SK-N-SH (cell line): ENCODE data around the gene FBN2. TPM values are rescaled to one million over a fixed set of nuclear protein-coding genes. Genes with fewer than 3 reads are reported as not detected.

Experiments
- CTCF ChIA-PET: fragments of 300-600, 350-600 bp; formaldehyde crosslinking; extraction: SDS; loops from one replicate; lab custom pipeline; 2021; lab: Yijun Ruan, JAX
- POLR2A ChIA-PET: fragments of 350-600 bp; sonication (Branson Sonifier 250); formaldehyde crosslinking; extraction: SDS; loops from one replicate; lab custom pipeline; 2020; ENCODE audit warnings: antibody characterized with exemption, inconsistent platforms; lab: Yijun Ruan, JAX
- DNase-seq: peaks from one replicate; pipeline ENCODE4 v3.0.0; 2012
- H2AFZ ChIP-seq: fragments of 200-600 bp; sonication (generic); 2 replicates; pipeline ENCODE4 v1.8.1; 2016; ENCODE audit warnings: antibody characterized with exemption, mild to moderate bottlenecking, low read depth
- H3F3A ChIP-seq: fragments of 200-600 bp; sonication (generic); replicated peaks from 2 replicates; pipeline ENCODE3; 2016; ENCODE audit warnings: antibody characterized with exemption, mild to moderate bottlenecking; ENCODE audit not compliant: insufficient read depth
- H3K27ac ChIP-seq, 2 experiments: fragments of 200-500 bp in 1 of 2; fragments of 200-600 bp in 1 of 2; sonication (Bioruptor generic) in 1 of 2; sonication (generic), shearing (Covaris generic) in 1 of 2; 2 replicates each; pipeline versions ENCODE4 v1.5.1 to v1.6.1; 2014 to 2016; ENCODE audit warnings: low read depth in 2 of 2, inconsistent platforms in 1 of 2, low read length in 1 of 2, mild to moderate bottlenecking in 1 of 2, mixed read lengths in 1 of 2
- H3K27me3 ChIP-seq: fragments of 200-600 bp; sonication (generic), shearing (Covaris generic); 2 replicates; pipeline ENCODE4 v1.6.1; 2016; ENCODE audit warnings: mixed run types; ENCODE audit not compliant: insufficient read depth
- H3K36me3 ChIP-seq, 2 experiments: fragments of 200-500 bp in 1 of 2; fragments of 200-600 bp in 1 of 2; sonication (Bioruptor generic) in 1 of 2; sonication (generic) in 1 of 2; replicated peaks in 1 of 2; 2 replicates each; pipeline versions ENCODE3 to v1.5.1; 2014 to 2016; ENCODE audit warnings: low read length in 1 of 2, mild to moderate bottlenecking in 1 of 2; ENCODE audit not compliant: insufficient read depth in 2 of 2, control insufficient read depth in 1 of 2
- H3K4me1 ChIP-seq, 2 experiments: fragments of 200-500 bp in 1 of 2; fragments of 200-600 bp in 1 of 2; sonication (Bioruptor generic) in 1 of 2; sonication (generic), shearing (Covaris generic) in 1 of 2; 2 replicates each; pipeline versions ENCODE4 v1.5.1 to v1.6.1; 2014 to 2016; ENCODE audit warnings: low read depth in 1 of 2, low read length in 1 of 2, mixed run types in 1 of 2; ENCODE audit not compliant: insufficient read depth in 2 of 2, control insufficient read depth in 1 of 2
- H3K4me2 ChIP-seq: fragments of 200-600 bp; sonication (generic), shearing (Covaris generic); 2 replicates; pipeline ENCODE4 v1.6.1; 2017; ENCODE audit warnings: mixed run types
- H3K4me3 ChIP-seq, 2 experiments: fragments of 200-500 bp in 1 of 2; fragments of 200-600 bp in 1 of 2; sonication (Bioruptor generic) in 1 of 2; sonication (generic), shearing (Covaris generic) in 1 of 2; 2 replicates each; pipeline versions ENCODE4 v1.5.1 to v1.8.1; 2014 to 2016; ENCODE audit warnings: low read depth in 2 of 2, inconsistent platforms in 1 of 2, low read length in 1 of 2, mild to moderate bottlenecking in 1 of 2, mixed read lengths in 1 of 2, moderate library complexity in 1 of 2
- H3K79me2 ChIP-seq: fragments of 200-600 bp; sonication (generic); 2 replicates; pipeline ENCODE4 v1.8.1; 2017; ENCODE audit warnings: mild to moderate bottlenecking; ENCODE audit not compliant: insufficient read depth
- H3K9ac ChIP-seq: fragments of 200-600 bp; sonication (generic); 2 replicates; pipeline ENCODE4 v1.6.1; 2017; ENCODE audit warnings: mixed run types
- H3K9me2 ChIP-seq: fragments of 200-600 bp; sonication (generic); 2 replicates; pipeline ENCODE4 v1.6.1; 2017; ENCODE audit warnings: mixed run types
- H3K9me3 ChIP-seq: fragments of 200-600 bp; sonication (generic); 2 replicates; pipeline ENCODE4 v1.6.1; 2017; ENCODE audit warnings: mixed run types, mild to moderate bottlenecking, moderate library complexity
- H4K20me1 ChIP-seq: fragments of 200-600 bp; sonication (generic); 2 replicates; pipeline ENCODE4 v1.6.1; 2017; ENCODE audit warnings: mild to moderate bottlenecking, mixed run types; ENCODE audit not compliant: insufficient read depth
- EP300 ChIP-seq, 2 experiments: IDR thresholded peaks; 2 replicates each; pipeline versions ENCODE4 v1.4.0 to v1.6.1; 2012; ENCODE audit warnings: borderline replicate concordance in 1 of 2, low read depth in 1 of 2, low read length in 1 of 2
- FOSL2 ChIP-seq: IDR thresholded peaks from 2 replicates; pipeline ENCODE4 v1.4.0; 2012; ENCODE audit warnings: low read depth, mild to moderate bottlenecking, moderate library complexity, borderline replicate concordance
- FOXJ3 ChIP-seq: sonication (generic); formaldehyde crosslinking; IDR thresholded peaks from 2 replicates; pipeline ENCODE4 v1.5.1; 2020; ENCODE audit warnings: mild to moderate bottlenecking, missing genetic modification reagents
- GABPA ChIP-seq: IDR thresholded peaks from 2 replicates; pipeline ENCODE4 v1.4.0; 2012; ENCODE audit warnings: low read depth, mild to moderate bottlenecking
- GATA2 ChIP-seq: sonication (generic); formaldehyde crosslinking; IDR thresholded peaks from 2 replicates; pipeline ENCODE4 v1.5.0; 2020; ENCODE audit warnings: mild to moderate bottlenecking, missing genetic modification reagents
- JUND ChIP-seq: IDR thresholded peaks from 2 replicates; pipeline ENCODE4 v1.4.0; 2012
- MXI1 ChIP-seq: IDR thresholded peaks from 2 replicates; pipeline ENCODE4 v1.6.1; 2012; ENCODE audit warnings: mild to moderate bottlenecking, low read depth, low read length, improper control_type of control experiment
- NRF1 ChIP-seq: IDR thresholded peaks from 2 replicates; pipeline ENCODE4 v1.6.1; 2012; ENCODE audit warnings: low read depth, mild to moderate bottlenecking, low read length
- RAD21 ChIP-seq: IDR thresholded peaks from 2 replicates; pipeline ENCODE4 v1.6.1; 2012; ENCODE audit warnings: mild to moderate bottlenecking, low read length
- RCOR1 ChIP-seq: fragments of 150-350 bp; IDR thresholded peaks from 2 replicates; pipeline ENCODE4 v1.6.1; 2017; ENCODE audit warnings: antibody characterized with exemption, low read length
- RXRA ChIP-seq: IDR thresholded peaks from 2 replicates; pipeline ENCODE4 v1.4.0; 2012; ENCODE audit warnings: low read depth, mild to moderate bottlenecking, borderline replicate concordance
- SIN3A ChIP-seq: IDR thresholded peaks from 2 replicates; pipeline ENCODE4 v1.6.1; 2012; ENCODE audit warnings: low read depth, mild to moderate bottlenecking, low read length, moderate library complexity, borderline replicate concordance
- SMC3 ChIP-seq: IDR thresholded peaks from 2 replicates; pipeline ENCODE4 v1.6.1; 2012; ENCODE audit warnings: low read depth, low read length, improper control_type of control experiment
- TEAD4 ChIP-seq: IDR thresholded peaks from 2 replicates; pipeline ENCODE4 v1.4.0; 2012; ENCODE audit warnings: mild to moderate bottlenecking, borderline replicate concordance; ENCODE audit not compliant: insufficient read depth
- WGBS: methylation state at CpG from one replicate; pipeline ENCODE4 v1.1.6; 2017; ENCODE audit warnings: low lambda C conversion rate; 5-methylcytosine and 5-hydroxymethylcytosine counted together
- polyA plus RNA-seq, 3 experiments: library from polyadenylated mRNA; depleted of rRNA; stranded (reverse); fragments of >200 nt; gene quantifications; 2 replicates each; pipeline ENCODE4 v1.2.3, GENCODE V29; 2012
- TF ChIP-seq, protein P1 (sequence below): IDR thresholded peaks from 2 replicates; pipeline ENCODE4 v1.4.0; 2012; ENCODE audit warnings: low read depth
- TF ChIP-seq, protein P2 (sequence below): IDR thresholded peaks from 2 replicates; pipeline ENCODE4 v1.6.1; 2012; ENCODE audit warnings: mild to moderate bottlenecking, low read depth, low read length, moderate library complexity
- TF ChIP-seq, protein P3 (sequence below): IDR thresholded peaks from 2 replicates; pipeline ENCODE4 v1.4.0; 2012; ENCODE audit warnings: low read depth, borderline replicate concordance
- TF ChIP-seq, protein P4 (sequence below): IDR thresholded peaks from 2 replicates; pipeline ENCODE4 v1.4.0; 2012; ENCODE audit warnings: low read depth, borderline replicate concordance
- TF ChIP-seq, protein P5 (sequence below): fragments of 150-350 bp; IDR thresholded peaks from 2 replicates; pipeline ENCODE4 v1.6.1; 2017; ENCODE audit warnings: antibody characterized with exemption, low read length, low read depth, borderline replicate concordance

Gene FBN2
- polyA plus RNA-seq, 1 of the 3 experiments (the other 2 are of a cell fraction): 2.2 TPM

DNA sequence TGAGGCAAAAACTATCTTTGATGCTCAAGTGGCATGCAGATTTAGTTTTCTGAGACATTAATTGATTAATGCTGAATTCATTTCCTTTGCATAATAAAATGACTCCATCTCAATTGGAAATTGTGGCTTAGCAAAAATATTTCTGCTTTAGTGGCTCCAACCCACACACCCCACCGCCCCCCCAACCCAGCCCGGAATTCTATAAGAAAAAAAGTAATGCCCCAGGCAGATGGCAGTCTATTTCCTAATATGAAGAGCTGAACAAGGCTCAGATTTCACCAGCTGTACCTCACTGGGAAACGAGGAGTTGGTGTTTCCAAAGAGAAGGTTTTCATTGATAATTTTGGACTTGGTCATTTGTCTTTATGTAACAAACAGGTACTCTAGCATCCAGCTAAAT, 182.1 kb downstream of the FBN2 start:
- POLR2A ChIA-PET: no interaction called here
- WGBS: 23% methylated on average over 3 of the region's 3 CpGs
- Histone ChIP-seq H3K27ac (no peak overlapping the region), H3K4me2 (no peak overlapping the region), H3F3A (no peaks in the 10 kb centered on the region), H3K79me2 (no peaks in the 10 kb centered on the region), H3K9ac (no peak overlapping the region), H2AFZ (no peak overlapping the region), H3K36me3 (no peaks in the 10 kb centered on the region), H4K20me1 (no peaks in the 10 kb centered on the region), H3K9me2 (no peaks in the 10 kb centered on the region), H3K4me3 (no peak overlapping the region), H3K27me3 (peaks cover 6% of the 10 kb centered on the region; the same call in 1 of the 2 replicates), H3K9me3 (no peaks in the 10 kb centered on the region), H3K4me1 (no peaks in the 10 kb centered on the region; a peak in 1 of 4 replicates)
- TF ChIP-seq RAD21 (no peak), SMC3 (no peak), RCOR1 (no peak)
- TF ChIP-seq, protein P1, sequence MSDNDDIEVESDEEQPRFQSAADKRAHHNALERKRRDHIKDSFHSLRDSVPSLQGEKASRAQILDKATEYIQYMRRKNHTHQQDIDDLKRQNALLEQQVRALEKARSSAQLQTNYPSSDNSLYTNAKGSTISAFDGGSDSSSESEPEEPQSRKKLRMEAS: no peak
- no peak for DNase-seq
- CTCF ChIA-PET: no interaction called here

DNA sequence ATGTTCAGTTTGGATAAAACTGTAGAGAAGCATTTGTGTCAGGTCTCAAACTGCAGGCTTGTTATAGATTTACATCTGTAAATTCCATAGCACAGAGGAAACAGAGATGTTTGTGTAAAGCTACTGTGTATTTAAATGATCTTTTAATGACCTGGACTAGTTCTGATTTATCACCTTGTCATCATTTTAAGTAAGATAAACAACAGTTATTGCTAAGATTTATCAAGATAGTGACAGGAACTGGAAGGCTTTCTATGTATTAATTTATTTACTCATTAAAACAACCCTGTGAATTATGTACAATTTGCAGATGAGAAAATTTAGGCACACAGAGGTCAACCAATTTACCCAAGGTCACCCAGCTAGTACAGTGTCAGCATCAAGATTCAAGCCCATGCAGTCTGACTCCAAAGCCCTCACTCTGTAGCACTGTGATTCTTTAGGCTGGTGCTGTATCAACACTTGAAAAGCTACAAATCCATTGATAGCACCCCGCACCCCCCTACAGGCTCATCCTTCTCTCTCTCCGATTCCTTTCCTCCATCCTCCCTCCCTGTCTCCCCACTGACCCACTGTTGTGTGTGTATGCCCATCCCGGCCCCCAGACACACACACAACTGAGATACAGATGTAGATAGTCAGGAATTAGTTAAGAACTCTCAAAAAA, 184.5 kb downstream of the FBN2 start:
- H3K9ac ChIP-seq: no peak overlapping the region
- no peak for DNase-seq
- H3K79me2 ChIP-seq: no peaks in the 10 kb centered on the region
- H3K4me1 ChIP-seq: no peaks in the 10 kb centered on the region
- no peaks in the 10 kb centered on the region for H3K36me3 ChIP-seq
- H3K4me3 ChIP-seq: no peak overlapping the region
- POLR2A ChIA-PET: no interaction called here
- peaks cover 6% of the 10 kb centered on the region; the same call in 1 of the 2 replicates for H3K27me3 ChIP-seq
- WGBS: 2% methylated on average over 3 of the region's 3 CpGs
- H3K4me2 ChIP-seq: no peak overlapping the region
- no peaks in the 10 kb centered on the region for H3K9me3 ChIP-seq
- H2AFZ ChIP-seq: no peak overlapping the region
- no peak overlapping the region for H3K27ac ChIP-seq
- H3F3A ChIP-seq: no peaks in the 10 kb centered on the region
- no peaks in the 10 kb centered on the region for H4K20me1 ChIP-seq
- CTCF ChIA-PET: interaction anchor here (0.8 kb wide), 1 partner anchor 19 kb away, joined by 3 read pairs; no protein-coding TSS in a partner anchor
- H3K9me2 ChIP-seq: no peaks in the 10 kb centered on the region
- TF ChIP-seq JUND (no peak), FOXJ3 (CRISPR knock-in tag) (no peak), GABPA (no peak), GATA2 (CRISPR knock-in tag) (no peak), MXI1 (no peak), FOSL2 (no peak), RAD21 (no peak), SIN3A (no peak), TEAD4 (no peak), EP300 (IDR thresholded peaks at IDR 0.05; ENCODE audit: borderline replicate concordance in 1 of 2, low read depth in 1 of 2, low read length in 1 of 2) (no peak), RXRA (no peak), NRF1 (no peak)
- TF ChIP-seq, protein P2, sequence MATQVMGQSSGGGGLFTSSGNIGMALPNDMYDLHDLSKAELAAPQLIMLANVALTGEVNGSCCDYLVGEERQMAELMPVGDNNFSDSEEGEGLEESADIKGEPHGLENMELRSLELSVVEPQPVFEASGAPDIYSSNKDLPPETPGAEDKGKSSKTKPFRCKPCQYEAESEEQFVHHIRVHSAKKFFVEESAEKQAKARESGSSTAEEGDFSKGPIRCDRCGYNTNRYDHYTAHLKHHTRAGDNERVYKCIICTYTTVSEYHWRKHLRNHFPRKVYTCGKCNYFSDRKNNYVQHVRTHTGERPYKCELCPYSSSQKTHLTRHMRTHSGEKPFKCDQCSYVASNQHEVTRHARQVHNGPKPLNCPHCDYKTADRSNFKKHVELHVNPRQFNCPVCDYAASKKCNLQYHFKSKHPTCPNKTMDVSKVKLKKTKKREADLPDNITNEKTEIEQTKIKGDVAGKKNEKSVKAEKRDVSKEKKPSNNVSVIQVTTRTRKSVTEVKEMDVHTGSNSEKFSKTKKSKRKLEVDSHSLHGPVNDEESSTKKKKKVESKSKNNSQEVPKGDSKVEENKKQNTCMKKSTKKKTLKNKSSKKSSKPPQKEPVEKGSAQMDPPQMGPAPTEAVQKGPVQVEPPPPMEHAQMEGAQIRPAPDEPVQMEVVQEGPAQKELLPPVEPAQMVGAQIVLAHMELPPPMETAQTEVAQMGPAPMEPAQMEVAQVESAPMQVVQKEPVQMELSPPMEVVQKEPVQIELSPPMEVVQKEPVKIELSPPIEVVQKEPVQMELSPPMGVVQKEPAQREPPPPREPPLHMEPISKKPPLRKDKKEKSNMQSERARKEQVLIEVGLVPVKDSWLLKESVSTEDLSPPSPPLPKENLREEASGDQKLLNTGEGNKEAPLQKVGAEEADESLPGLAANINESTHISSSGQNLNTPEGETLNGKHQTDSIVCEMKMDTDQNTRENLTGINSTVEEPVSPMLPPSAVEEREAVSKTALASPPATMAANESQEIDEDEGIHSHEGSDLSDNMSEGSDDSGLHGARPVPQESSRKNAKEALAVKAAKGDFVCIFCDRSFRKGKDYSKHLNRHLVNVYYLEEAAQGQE: no peak
- TF ChIP-seq, protein P3, sequence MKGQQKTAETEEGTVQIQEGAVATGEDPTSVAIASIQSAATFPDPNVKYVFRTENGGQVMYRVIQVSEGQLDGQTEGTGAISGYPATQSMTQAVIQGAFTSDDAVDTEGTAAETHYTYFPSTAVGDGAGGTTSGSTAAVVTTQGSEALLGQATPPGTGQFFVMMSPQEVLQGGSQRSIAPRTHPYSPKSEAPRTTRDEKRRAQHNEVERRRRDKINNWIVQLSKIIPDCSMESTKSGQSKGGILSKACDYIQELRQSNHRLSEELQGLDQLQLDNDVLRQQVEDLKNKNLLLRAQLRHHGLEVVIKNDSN: no peak
- TF ChIP-seq, protein P4, sequence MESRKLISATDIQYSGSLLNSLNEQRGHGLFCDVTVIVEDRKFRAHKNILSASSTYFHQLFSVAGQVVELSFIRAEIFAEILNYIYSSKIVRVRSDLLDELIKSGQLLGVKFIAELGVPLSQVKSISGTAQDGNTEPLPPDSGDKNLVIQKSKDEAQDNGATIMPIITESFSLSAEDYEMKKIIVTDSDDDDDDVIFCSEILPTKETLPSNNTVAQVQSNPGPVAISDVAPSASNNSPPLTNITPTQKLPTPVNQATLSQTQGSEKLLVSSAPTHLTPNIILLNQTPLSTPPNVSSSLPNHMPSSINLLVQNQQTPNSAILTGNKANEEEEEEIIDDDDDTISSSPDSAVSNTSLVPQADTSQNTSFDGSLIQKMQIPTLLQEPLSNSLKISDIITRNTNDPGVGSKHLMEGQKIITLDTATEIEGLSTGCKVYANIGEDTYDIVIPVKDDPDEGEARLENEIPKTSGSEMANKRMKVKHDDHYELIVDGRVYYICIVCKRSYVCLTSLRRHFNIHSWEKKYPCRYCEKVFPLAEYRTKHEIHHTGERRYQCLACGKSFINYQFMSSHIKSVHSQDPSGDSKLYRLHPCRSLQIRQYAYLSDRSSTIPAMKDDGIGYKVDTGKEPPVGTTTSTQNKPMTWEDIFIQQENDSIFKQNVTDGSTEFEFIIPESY: no peak
- TF ChIP-seq, protein P1: no peak
- TF ChIP-seq, protein P5, sequence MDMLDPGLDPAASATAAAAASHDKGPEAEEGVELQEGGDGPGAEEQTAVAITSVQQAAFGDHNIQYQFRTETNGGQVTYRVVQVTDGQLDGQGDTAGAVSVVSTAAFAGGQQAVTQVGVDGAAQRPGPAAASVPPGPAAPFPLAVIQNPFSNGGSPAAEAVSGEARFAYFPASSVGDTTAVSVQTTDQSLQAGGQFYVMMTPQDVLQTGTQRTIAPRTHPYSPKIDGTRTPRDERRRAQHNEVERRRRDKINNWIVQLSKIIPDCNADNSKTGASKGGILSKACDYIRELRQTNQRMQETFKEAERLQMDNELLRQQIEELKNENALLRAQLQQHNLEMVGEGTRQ: no peak
